GM12874 (cell line): ENCODE data around the gene CDH1.
A peak's percentile ranks its signal among the peaks of the same experiment; 100 is the strongest.

ENCODE experiments used
- CTCF ChIP-seq: IDR thresholded peaks from 2 replicates; pipeline ENCODE4 v1.5.1; 2011; ENCODE audit warnings: low read depth, mild to moderate bottlenecking, control low read depth, low read length, moderate library complexity; ENCODE audit not compliant: insufficient read depth

The CDH1 gene

GRCh38 chr16:68826652-68827051 lies 89.6 kb downstream of the CDH1 start:
- TF ChIP-seq CTCF: no peak

- no peak for TF ChIP-seq CTCF
These were observed 96.2 kb downstream of the CDH1 start for GRCh38 chr16:68833251-68833650.

GRCh38 chr16:68834550-68834949 lies 97.5 kb downstream of the CDH1 start:
- TF ChIP-seq CTCF: no peak

- no peak for TF ChIP-seq CTCF
These were observed 98.9 kb downstream of the CDH1 start for GRCh38 chr16:68835970-68836369.

- TF ChIP-seq CTCF: no peak
These were observed 102.7 kb downstream of the CDH1 start for GRCh38 chr16:68839831-68840230.

- peak; percentile 48 for TF ChIP-seq CTCF
These were observed 106.6 kb downstream of the CDH1 start, which contains the start of gene TANGO6 for GRCh38 chr16:68843482-68844210. TANGO6 (plus strand) TSS chr16:68843531; CDS start chr16:68843618, 87 bp downstream.

- no peak for TF ChIP-seq CTCF
These were observed 107.1 kb downstream of the CDH1 start for GRCh38 chr16:68844211-68844564.
